CD4-positive, alpha-beta T cell treated with Interleukin-15 for 4 hours (primary cell): ENCODE measurements around the gene LRAT.

Experiments
- DNase-seq: peaks from one replicate; pipeline ENCODE4 v3.0.0-alpha.2; 2020; ENCODE audit warnings: low spot score

Gene LRAT

GRCh38 chr4:154778264-154778663 lies 34.5 kb downstream of the LRAT start:
- DNase-seq: no peak

- no peak for DNase-seq
Measured at GRCh38 chr4:154779362-154779947, 35.7 kb downstream of the LRAT start.

- DNase-seq: no peak
Measured at GRCh38 chr4:154781126-154781982, 37.6 kb downstream of the LRAT start, which contains the start of gene RBM46. RBM46 (plus strand) TSS chr4:154781272; CDS start chr4:154796753, 15,481 bp downstream.

GRCh38 chr4:154781983-154782293 lies 38.1 kb downstream of the LRAT start:
- DNase-seq: no peak
